K562 (cell line): Measurements from ENCODE around the gene CNGA4.

ENCODE experiments used
- ATF7 ChIP-seq: fragments of 450-650 bp; IDR thresholded peaks from 2 replicates; pipeline ENCODE4 v1.7.1; 2014; ENCODE audit warnings: mild to moderate bottlenecking, moderate library complexity
- HMG20A ChIP-seq: fragments of 450-650 bp; formaldehyde crosslinking; conservative IDR thresholded peaks from 2 replicates; pipeline ENCODE4 v1.4.0; 2020; ENCODE audit warnings: mild to moderate bottlenecking, mixed read lengths
- KAT8 ChIP-seq: fragments of 450-650 bp; IDR thresholded peaks from 2 replicates; pipeline ENCODE4 v1.6.1; 2016; ENCODE audit warnings: low read depth, mild to moderate bottlenecking
- NR3C1 ChIP-seq: sonication (generic); formaldehyde crosslinking; IDR thresholded peaks from 2 replicates; pipeline ENCODE4 v1.8.1; 2022; ENCODE audit warnings: missing genetic modification reagents
- REST ChIP-seq, 2 experiments: fragments of 450-650 bp; formaldehyde crosslinking in 1 of 2; IDR thresholded peaks; 2 replicates each; pipeline versions ENCODE4 v1.4.0 to v1.6.1; 2014 to 2020; ENCODE audit warnings: mild to moderate bottlenecking in 2 of 2, borderline replicate concordance in 1 of 2, low read depth in 1 of 2
- SMARCA5 ChIP-seq: fragments of 450-650 bp; IDR thresholded peaks from 2 replicates; pipeline ENCODE4 v1.6.1; 2016
- ZHX1 ChIP-seq: fragments of 150-350 bp; conservative IDR thresholded peaks from 2 replicates; pipeline ENCODE4 v1.6.1; 2014; ENCODE audit warnings: low read length

GRCh38 chr11:6194065-6194581 is 44.8 kb upstream of the CNGA4 start:
- no peak for TF ChIP-seq HMG20A
- TF ChIP-seq ATF7: no peak
- TF ChIP-seq KAT8: no peak
- no peak for TF ChIP-seq REST (IDR thresholded peaks at IDR 0.05; ENCODE audit: borderline replicate concordance)
- no peak for TF ChIP-seq REST (CRISPR knock-in tag; IDR thresholded peaks at IDR 0.05; ENCODE audit: low read depth)
- no peak for TF ChIP-seq ZHX1
- no peak for TF ChIP-seq SMARCA5
- no peak for TF ChIP-seq NR3C1
